ENCODE measurements around the gene PRDM11. TPM values are rescaled to one million over a fixed set of nuclear protein-coding genes. Genes with fewer than 3 reads are reported as not detected.

The PRDM11 gene
- total RNA-seq, 1 experiment from 2014 or later, result 2.9 TPM

DNA sequence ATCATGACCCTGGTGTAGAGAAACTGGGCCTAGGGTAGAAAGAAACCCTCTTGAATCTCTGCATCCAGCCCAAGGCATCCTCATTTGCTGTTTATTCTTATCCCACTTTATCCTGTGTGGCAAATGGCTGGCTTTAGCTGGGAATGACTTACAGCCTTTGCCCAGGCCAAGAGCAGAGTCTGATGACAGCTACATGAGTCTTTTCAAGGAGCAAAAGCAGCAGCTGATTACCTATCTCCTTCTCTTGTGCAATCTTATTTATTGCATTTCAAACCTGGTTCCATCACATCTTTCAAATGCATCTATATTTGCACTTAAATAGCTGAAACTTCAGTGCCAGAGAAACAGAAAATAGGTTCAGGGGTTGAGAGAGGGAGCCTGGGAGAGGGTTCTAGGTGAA, 113.6 kb downstream of the PRDM11 start:
- no peak for DNase-seq (ENCODE audit: low read depth)

DNA sequence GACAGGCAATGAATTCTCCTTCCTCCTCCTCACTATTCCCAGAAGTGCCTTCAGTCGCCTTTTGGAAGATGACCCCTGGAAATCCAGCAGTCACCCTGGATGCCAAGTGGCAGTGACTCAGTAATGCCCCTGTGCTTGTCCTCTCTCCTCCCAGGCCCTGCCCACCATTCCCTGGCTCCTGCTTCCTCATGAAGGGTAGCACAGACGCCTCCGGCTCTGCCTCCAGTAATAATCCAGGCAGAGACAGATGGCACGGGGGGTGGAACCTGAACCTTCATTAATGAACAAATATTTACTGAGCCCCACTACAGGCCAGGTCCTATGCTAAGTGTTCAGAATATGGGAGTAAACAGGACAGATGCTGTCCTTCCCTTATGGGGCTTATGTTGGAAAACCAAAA, 116.5 kb downstream of the PRDM11 start:
- peak; percentile 24 for DNase-seq (ENCODE audit: low read depth)

DNA sequence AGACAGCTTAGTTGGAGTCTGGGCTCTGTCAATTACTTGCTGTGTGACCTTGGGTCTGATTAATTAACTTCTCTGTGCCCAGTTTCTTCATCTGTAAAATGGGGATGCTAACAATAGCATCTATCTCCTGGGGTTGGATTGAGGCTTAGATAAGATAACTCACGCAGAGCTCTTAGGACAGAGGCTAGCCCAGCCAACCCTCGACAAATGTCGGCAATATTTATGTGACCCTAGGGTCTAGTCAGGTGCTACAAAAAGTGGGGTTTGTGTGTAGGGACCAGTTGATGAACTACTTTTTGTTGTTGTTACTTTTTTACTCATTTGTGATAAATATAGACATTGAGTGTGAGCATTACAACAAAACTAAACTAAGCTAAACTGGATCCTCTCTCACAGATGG, 117.3 kb downstream of the PRDM11 start:
- no peak for DNase-seq (ENCODE audit: low read depth)

DNA sequence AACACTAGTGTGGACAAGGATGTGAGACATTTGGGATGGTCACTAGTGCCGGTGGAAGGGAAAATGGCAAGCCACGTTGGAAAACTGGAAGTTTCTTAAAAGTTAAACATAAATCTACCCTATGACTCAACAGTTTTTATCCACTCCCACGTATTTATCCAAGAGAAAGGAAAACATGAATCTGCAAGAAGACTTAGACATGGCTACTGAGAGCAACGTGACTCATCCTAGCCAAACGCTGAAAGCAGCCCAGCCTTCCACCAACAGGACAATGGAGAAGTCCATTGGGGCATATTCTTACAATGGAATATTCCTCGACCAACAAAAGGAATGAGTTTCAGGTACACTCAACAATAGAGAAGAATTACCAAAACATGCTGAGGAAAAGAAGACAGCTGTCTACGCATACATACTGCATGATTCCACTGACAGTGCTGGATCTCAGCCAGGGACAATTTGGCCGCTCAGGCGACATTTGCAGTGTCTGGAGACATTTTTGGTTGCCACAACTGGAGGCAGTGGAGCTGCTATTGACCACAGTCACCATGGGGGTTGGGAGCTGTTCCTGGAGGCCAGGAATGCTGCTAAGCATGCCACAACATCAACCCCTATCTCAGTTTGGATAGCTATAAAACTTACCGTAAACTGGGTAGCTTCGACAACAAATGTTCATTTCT, 118.5 kb downstream of the PRDM11 start:
- peak; percentile 88 for DNase-seq (ENCODE audit: low read depth)

DNA sequence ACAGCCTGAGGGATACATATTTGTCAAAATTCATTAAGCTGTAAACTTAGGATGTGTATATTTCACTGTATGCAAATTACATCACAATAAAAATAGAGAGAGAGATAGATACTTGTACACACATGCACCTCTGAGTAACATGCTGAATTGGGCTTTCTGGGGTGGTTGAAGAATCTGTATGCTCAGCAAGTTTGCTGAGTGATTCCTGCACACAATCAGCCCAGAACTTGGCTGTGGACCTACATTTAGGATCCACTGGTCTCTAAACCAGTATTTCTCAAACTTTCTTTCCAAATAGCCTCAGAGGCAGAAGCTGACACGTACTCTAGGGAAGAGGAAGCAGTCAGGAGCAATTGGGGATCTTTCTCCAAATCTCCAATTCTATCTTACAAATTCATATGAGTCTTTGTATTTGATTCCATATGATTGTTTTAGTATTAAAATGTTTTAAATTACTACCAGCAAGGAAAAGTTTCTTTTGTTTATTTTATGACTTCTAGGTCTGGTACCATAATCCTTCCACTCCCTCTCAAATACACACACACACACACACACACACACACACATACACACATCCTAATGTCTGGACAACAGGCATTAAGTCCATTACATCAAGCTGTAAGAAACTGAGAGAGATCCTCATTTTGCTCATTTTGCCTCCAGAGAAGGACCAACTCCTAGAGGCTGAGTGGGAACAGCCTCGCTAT, 119.7 kb downstream of the PRDM11 start:
- no peak for DNase-seq (ENCODE audit: low read depth)

DNA sequence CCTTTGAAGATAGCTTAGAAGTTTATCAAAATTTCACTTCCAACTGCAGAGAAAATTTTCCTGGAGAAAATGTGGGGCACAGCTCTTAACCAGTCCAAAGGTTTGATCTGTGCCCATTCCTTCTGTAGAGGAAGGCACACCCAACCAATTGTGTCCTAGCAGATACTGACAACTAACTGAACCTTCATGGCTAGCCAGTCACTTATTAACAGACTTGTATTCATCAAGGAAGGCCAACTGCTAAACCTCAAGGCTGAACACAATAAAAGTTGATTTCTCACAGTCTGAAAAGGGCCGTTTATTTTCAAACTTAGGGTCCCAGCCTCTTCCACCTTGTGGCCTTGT, 120.2 kb downstream of the PRDM11 start:
- DNase-seq (ENCODE audit: low read depth), result no peak

DNA sequence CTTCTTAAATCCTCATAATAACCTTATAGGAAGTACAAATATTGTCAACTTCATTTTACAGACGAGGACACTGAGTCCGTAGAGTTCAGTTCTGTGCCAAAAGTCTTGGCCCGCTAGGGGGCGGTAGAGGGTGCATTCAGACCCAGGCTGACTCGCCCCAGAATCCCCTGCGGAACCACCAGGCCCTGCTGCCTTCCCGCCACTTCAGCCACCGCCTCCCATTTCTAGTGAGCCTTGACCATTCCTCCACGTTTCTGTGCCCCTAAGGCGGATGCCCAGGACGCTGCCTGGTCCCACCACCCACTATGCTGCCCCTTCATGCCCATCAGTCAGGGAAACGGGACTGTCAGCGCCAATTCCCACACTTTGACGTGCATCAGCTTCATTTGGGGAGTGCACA, 120.6 kb downstream of the PRDM11 start:
- DNase-seq (ENCODE audit: low read depth), result no peak

DNA sequence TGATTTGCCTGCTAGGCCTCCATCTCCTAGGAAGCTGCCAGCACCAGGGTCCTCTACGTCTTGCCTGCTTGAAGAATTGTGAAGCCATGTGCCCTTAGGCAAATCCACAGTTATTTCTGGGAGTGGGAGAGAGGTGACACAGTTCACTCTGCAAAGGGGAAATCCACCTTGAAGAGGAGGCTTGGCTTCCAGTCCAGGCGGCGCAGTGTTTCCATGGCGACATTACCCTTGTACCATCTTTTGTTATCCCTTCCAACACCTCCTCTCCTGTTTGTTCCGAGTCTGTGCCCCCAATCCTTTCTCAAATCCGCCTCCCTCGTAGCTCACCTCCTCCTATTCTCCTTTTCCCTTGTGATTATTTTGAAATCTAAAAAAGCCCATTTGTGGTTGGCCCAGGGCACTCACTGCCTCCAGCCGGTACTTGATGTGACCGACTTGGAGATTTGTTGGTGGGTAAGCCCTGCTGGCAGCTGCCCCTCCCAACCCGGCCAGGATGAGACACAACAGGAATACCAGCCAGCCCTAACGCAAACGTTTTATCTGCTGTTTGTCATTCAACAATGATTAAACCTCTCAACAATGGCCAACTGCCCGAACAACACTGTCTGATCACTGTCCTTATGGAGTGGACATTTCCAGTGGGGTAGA, 121.3 kb downstream of the PRDM11 start:
- peak; percentile 21 for DNase-seq (ENCODE audit: low read depth)

DNA sequence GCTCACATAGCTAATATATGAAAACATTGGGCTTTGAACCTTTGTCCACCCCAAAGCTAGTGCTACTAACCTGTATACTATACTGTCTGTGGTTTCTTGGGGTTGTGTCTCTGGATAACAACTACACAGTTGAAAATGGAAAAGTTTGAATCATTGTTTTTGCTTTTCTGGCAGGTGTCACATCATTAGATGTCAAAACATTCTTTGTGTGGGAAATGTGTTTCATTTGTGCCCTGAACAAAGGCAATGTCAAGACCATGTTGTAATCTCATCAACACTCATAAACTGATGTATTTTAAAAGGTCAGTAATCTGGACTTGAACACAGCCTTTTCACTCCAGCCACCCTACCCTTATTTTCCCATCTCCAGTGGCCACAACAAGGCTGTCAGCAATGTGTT, 123.2 kb downstream of the PRDM11 start:
- DNase-seq (ENCODE audit: low read depth), result no peak

DNA sequence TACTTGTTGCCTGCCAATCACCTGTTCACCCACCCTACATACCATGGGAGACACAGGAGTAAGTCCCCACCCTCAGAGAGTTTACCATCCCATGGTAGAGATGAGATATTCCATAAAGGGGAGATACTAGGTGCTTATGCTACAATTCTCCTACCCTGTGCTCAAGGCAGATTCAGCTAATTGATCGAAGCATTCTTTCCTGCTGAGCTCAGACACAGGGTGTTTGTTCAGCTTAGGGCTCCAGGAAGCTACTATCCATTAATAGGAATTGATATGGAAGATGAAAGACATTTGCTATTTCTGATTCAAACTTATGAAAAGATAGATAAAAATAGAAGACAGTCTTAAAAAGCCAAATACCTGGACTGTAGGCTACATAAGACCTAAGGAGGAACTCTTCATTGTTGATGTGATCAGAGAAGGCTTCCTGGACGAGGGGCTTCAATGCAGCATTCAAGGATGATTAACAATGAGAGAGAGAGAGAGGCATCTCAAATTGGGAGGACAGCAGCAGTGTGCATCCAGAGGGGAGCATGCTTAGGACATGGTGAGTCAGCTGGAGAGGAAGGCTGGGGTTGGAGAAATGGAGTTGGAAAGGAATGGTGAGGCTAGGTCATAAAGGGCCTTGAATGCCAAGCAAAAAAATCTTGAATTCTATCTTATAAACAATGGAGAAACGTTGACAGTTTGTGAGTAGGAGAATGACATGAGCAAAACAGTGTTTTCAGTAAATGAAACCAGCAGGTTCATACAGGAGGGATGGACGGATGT, 124.7 kb downstream of the PRDM11 start:
- DNase-seq (ENCODE audit: low read depth), result no peak

DNA sequence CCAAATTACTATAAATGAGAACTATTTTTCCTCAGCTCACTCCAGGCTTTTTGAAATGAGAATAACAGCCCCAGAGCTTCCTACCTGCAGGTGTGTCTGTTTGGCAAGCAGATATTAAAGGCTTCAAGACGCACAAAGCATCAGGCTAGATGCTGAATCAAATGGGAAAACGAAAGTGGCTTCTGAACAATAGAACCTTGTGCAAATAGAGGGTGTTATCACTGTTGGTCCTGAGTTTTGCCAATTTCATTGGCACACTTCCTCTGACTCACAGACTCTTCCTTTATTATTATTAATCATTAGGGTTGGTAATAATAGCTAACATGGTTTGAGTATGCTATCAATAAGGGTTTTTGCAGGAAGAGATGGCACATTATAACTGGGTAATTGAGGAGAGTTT, 126.3 kb downstream of the PRDM11 start:
- DNase-seq (ENCODE audit: low read depth), result peak; percentile 14

DNA sequence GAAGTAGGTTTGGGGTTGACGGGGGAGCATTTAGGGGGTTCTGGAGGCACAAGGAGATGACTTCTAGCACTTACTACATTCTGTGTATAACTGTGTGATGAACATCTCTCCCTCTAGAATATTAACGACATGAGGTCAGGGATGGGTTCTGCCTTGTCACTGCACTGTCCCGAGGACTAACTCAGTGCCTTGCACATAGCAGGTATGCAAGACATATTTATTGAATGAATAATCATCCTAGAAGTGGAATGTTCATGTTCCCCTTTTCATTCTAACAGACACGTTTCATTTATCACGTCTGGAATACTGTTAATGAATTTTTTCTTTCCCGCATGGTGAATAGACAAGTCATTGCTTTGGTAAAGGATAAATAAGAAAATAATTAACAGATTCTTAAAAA, 127.1 kb downstream of the PRDM11 start:
- DNase-seq (ENCODE audit: low read depth), result no peak

DNA sequence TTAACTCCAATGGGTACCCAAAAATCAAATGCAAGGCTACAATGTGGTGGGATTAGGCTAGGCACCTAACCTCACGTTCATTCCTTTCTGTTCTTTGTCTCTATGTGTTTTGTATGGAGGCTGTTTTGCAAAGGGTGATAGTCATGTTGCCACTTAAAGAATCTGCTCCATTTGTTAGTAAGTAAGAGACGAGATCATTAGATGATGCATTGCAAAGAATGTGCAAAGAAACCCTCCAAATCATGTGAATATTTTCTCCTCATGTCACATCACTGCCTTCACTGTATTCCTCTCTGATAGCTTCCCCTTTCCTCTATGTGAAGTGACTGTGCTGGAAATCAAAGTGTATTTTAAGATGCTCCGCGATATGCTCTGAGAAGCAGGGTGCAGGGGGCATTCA, 127.8 kb downstream of the PRDM11 start:
- no peak for DNase-seq (ENCODE audit: low read depth)

DNA sequence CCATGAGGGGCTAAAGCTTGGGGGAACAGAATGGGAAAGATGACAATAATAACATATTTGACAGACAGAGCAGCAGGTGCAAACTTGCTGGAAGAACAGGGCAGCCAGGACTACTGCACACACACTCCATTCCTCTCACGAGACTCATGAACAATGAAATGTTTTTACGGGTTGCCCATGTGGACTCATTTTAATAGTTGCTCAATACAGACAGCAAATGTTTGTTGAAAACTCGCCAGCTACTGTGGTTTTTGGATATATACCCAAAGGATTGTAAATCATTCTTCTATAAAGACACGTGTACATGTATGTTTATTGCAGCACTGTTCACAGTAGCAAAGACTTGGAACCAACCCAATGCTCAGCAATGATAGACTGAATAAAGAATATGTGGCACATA, 129.4 kb downstream of the PRDM11 start:
- DNase-seq (ENCODE audit: low read depth), result peak; percentile 19

DNA sequence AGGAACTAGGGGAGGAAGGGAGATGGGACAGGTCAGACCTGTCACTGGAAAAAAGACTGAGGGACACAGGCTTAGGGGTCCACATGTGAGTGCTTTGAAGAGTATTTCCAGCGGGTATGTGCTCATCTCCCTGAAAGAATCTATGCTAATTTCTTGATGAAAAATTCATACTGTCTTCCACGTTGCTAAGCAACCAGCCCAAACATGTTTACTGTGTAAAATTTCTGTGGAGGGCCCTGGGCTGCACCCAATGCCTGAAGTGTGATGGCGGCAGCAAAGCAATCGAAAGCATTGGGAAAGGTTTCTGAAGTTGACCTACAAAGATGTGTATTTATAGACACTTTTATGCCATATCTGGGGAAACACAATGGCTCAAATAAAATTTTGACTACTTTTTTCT, 132.3 kb downstream of the PRDM11 start:
- DNase-seq (ENCODE audit: low read depth), result peak; percentile 20

DNA sequence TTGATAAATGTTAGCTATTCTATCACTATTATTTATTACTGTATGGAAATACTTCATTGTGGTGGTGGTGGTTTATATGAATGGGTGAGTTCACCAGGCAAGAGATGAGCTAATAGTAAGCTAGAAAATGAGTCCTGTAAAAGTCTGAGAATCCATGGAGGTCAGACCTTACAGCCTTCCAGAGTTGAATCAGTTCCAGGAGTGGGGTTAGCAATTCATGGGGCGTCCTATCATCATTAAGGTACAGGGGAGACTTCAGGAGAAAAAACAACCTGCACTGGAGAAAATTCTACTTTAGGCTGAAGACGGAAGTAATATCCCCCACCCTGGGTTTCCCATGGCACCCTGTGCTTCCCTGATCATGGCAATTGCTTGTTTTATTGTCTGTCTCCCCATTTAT, 133.2 kb downstream of the PRDM11 start:
- no peak for DNase-seq (ENCODE audit: low read depth)

DNA sequence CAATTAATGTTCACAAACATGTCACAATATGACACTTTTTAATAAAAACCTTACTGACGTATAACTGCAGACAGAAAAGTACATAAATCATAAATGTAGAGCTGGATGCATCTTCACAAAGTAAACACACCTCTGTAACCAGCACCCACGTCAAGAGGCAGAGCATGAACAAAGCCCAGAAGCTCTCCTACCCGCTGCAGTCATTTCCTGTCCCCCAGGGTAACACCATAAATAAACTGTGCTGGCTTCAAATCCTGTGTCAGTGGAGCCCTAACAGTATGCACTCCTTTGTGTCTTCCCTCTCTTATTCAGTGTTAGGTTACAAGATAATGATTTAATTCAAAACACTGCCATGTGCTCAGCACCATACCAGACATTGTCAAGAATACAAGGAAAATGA, 134.0 kb downstream of the PRDM11 start:
- DNase-seq (ENCODE audit: low read depth), result peak; percentile 34

DNA sequence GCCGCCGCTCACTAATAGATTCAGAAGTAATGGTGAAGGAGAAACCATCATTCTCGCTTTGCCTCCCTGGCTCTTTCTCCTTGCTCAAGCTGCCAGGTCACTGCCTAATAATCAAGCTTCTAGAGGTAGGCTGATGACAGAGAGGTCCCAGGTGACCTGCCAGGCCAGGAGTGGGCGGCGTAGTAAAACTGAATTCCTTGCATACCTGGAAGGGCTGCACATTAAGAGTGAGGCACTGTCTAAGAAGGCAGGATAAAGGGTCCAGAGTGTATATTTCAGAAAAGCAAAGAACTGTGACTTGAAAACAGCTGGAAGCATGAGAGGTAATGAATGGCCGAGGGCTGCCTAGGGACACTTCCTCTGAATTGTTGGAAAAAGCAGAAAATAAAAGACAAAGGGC, 135.6 kb downstream of the PRDM11 start:
- no peak for DNase-seq (ENCODE audit: low read depth)
